ENCODE measurements around the gene CLPTM1. TPM values are rescaled to one million over a fixed set of nuclear protein-coding genes. Genes with fewer than 3 reads are reported as not detected.
A peak's percentile ranks its signal among the peaks of the same experiment; 100 is the strongest.
"Not testable (repeated sequence)": the region's sequence is repeated elsewhere in the genome, so short reads cannot be mapped to it uniquely, and the experiment has no call there.

CLPTM1 gene
- total and polyA plus RNA-seq, 3 donors from 2014 or later = 179 to 204 (median 198) TPM

DNA sequence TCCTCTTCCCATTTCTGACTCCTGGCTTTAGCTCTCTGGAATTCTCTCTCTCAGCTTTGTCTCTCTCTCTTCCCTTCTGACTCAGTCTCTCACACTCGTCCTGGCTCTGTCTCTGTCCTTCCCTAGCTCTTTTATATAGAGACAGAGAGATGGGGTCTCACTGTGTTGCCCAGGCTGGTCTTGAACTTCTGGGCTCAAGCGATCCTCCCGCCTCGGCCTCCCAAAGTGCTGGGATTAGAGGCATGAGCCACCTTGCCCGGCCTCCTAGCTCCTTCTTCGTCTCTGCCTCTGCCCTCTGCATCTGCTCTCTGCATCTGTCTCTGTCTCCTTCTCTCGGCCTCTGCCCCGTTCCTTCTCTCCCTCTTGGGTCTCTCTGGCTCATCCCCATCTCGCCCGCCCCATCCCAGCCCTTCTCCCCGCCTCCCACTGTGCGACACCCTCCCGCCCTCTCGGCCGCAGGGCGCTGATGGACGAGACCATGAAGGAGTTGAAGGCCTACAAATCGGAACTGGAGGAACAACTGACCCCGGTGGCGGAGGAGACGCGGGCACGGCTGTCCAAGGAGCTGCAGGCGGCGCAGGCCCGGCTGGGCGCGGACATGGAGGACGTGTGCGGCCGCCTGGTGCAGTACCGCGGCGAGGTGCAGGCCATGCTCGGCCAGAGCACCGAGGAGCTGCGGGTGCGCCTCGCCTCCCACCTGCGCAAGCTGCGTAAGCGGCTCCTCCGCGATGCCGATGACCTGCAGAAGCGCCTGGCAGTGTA, 46.9 kb upstream of the CLPTM1 start:
- 69 to 76% methylated on average over 17 to 46 of the region's 46 CpGs for WGBS, 2 donors
- Histone ChIP-seq H3K36me3 (ENCODE audit: low read depth, missing control alignments) (no peaks in the 10 kb centered on the region), H3K4me3 (peak overlapping the region in 1 of 2 donors; percentile 21), H3K9me3 (no peaks in the 10 kb centered on the region), H3K27ac (no peak overlapping the region), H3K27me3 (no peaks in the 10 kb centered on the region), H3K4me1 (peaks cover 50% of the 10 kb centered on the region)
- intact Hi-C loops (cut with DNase I; ENCODE audit: low total_unique reads) = no loop called here
- no peak for DNase-seq
- TF ChIP-seq POLR2A (IDR thresholded peaks at IDR 0.05) (no peak), CTCF (IDR thresholded peaks at IDR 0.05) (no peak)

DNA sequence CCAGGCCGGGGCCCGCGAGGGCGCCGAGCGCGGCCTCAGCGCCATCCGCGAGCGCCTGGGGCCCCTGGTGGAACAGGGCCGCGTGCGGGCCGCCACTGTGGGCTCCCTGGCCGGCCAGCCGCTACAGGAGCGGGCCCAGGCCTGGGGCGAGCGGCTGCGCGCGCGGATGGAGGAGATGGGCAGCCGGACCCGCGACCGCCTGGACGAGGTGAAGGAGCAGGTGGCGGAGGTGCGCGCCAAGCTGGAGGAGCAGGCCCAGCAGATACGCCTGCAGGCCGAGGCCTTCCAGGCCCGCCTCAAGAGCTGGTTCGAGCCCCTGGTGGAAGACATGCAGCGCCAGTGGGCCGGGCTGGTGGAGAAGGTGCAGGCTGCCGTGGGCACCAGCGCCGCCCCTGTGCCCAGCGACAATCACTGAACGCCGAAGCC, 46.3 kb upstream of the CLPTM1 start:
- H3K4me3 ChIP-seq = peak overlapping the region in 1 of 2 donors; percentile 21
- H3K27ac ChIP-seq = no peak overlapping the region
- peaks cover 48% of the 10 kb centered on the region for H3K4me1 ChIP-seq
- H3K36me3 ChIP-seq (ENCODE audit: low read depth, missing control alignments) = no peaks in the 10 kb centered on the region
- intact Hi-C loops (cut with DNase I; ENCODE audit: low total_unique reads) = no loop called here
- no peak for TF ChIP-seq POLR2A (IDR thresholded peaks at IDR 0.05)
- no peak for TF ChIP-seq CTCF (IDR thresholded peaks at IDR 0.05)
- WGBS, 2 donors = 50 to 81% methylated on average over 2 to 44 of the region's 44 CpGs
- no peak for DNase-seq
- no peaks in the 10 kb centered on the region for H3K9me3 ChIP-seq
- no peaks in the 10 kb centered on the region for H3K27me3 ChIP-seq

DNA sequence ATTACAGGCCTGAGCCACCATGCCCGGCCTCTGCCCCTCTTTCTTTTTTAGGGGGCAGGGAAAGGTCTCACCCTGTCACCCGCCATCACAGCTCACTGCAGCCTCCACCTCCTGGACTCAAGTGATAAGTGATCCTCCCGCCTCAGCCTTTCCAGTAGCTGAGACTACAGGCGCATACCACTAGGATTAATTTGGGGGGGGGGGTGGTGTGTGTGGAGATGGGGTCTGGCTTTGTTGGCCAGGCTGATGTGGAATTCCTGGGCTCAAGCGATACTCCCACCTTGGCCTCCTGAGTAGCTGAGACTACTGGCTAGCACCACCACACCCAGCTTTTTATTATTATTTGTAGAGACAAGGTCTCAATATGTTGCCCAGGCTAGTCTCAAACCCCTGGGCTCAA, 45.4 kb upstream of the CLPTM1 start:
- Histone ChIP-seq H3K4me1 (peaks cover 46% of the 10 kb centered on the region), H3K9me3 (no peaks in the 10 kb centered on the region), H3K36me3 (ENCODE audit: low read depth, missing control alignments) (no peaks in the 10 kb centered on the region), H3K27ac (peak overlapping the region in 1 of 2 donors; percentile 30), H3K27me3 (no peaks in the 10 kb centered on the region), H3K4me3 (no peak overlapping the region)
- no peak for TF ChIP-seq CTCF (IDR thresholded peaks at IDR 0.05)
- no peak for TF ChIP-seq POLR2A (IDR thresholded peaks at IDR 0.05)
- 60 to 81% methylated on average over 3 to 5 of the region's 5 CpGs for WGBS, 2 donors
- intact Hi-C loops (cut with DNase I; ENCODE audit: low total_unique reads) = no loop called here
- DNase-seq = no peak

GRCh38 chr19:44911896-44912295, 43.3 kb upstream of the CLPTM1 start:
- H3K9me3 ChIP-seq; H3K36me3 ChIP-seq (ENCODE audit: low read depth, missing control alignments); H3K27me3 ChIP-seq; intact Hi-C loops (cut with DNase I; ENCODE audit: low total_unique reads); H3K4me3 ChIP-seq; DNase-seq; H3K27ac ChIP-seq: not testable (repeated sequence)
- WGBS, 2 donors = 94 to 97% methylated on average over 6 of the region's 6 CpGs
- H3K4me1 ChIP-seq = peaks cover 37% of the 10 kb centered on the region

DNA sequence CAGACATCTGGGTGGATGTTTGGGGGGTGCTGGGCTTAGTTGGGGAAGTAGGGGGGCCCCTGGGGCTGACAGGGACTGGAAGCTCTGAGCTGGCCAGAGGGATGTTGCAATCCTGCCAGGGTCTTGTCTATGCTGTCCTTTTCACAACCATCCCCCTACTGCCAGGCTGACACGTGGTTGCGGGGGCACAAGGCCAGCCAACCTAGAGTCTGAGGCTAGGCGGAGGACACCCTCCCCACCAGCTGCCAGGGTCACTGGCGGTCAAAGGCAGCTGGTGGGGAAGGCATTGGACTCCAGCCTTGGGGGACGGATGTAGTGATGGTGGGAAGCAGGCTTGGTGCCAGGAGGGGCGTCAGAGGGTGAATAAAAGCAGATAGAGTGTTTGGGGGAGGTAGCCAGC, 42.3 kb upstream of the CLPTM1 start:
- intact Hi-C loops (cut with DNase I; ENCODE audit: low total_unique reads) = no loop called here
- no peaks in the 10 kb centered on the region for H3K9me3 ChIP-seq
- no peak overlapping the region for H3K4me3 ChIP-seq
- WGBS, 2 donors = 36 to 52% methylated on average over 6 of the region's 6 CpGs
- no peak overlapping the region for H3K27ac ChIP-seq
- TF ChIP-seq CTCF (IDR thresholded peaks at IDR 0.05) (no peak), POLR2A (IDR thresholded peaks at IDR 0.05) (no peak)
- peaks cover 37% of the 10 kb centered on the region for H3K4me1 ChIP-seq
- peak; percentile 82 for DNase-seq
- no peaks in the 10 kb centered on the region for H3K27me3 ChIP-seq
- no peaks in the 10 kb centered on the region for H3K36me3 ChIP-seq (ENCODE audit: low read depth, missing control alignments)

GRCh38 chr19:44913512-44914432, 41.4 kb upstream of the CLPTM1 start:
- H3K4me3 ChIP-seq; H3K27me3 ChIP-seq; DNase-seq; H3K36me3 ChIP-seq (ENCODE audit: low read depth, missing control alignments); intact Hi-C loops (cut with DNase I; ENCODE audit: low total_unique reads); H3K9me3 ChIP-seq: not testable (repeated sequence)
- 46 to 53% methylated on average over 21 to 23 of the region's 23 CpGs for WGBS, 2 donors
- H3K27ac ChIP-seq = peak overlapping the region; percentile 63 to 70
- peaks cover 37% of the 10 kb centered on the region for H3K4me1 ChIP-seq

GRCh38 chr19:44914433-44915206, 40.6 kb upstream of the CLPTM1 start, which contains the start of gene APOC1:
Gene APOC1 (plus strand): TSS chr19:44914608. CDS start chr19:44914892, 284 bp downstream.
- Histone ChIP-seq H3K4me1 (peaks cover 36% of the 10 kb centered on the region), H3K4me3 (peak within 1 kb of the TSS; percentile 54 to 58), H3K27ac (peak within 1 kb of the TSS; percentile 63 to 70)
- DNase-seq = peak; percentile 95
- intact Hi-C loops (cut with DNase I; ENCODE audit: low total_unique reads); H3K36me3 ChIP-seq (ENCODE audit: low read depth, missing control alignments); H3K27me3 ChIP-seq; H3K9me3 ChIP-seq: not testable (repeated sequence)
- 4 to 8% methylated on average over 23 to 28 of the region's 28 CpGs for WGBS, 2 donors

All from testis (tissue), 3 donors.